ENCODE results near the gene RPUSD3. TPM values are rescaled to one million over a fixed set of nuclear protein-coding genes. Genes with fewer than 3 reads are reported as not detected.

The RPUSD3 gene
- total and polyA plus RNA-seq, 9 of the 15 experiments (the other 6 are each of a cell fraction or from before 2014, with no cell fraction given), result 13.8 to 99.0 (median 59.3) TPM

DNA sequence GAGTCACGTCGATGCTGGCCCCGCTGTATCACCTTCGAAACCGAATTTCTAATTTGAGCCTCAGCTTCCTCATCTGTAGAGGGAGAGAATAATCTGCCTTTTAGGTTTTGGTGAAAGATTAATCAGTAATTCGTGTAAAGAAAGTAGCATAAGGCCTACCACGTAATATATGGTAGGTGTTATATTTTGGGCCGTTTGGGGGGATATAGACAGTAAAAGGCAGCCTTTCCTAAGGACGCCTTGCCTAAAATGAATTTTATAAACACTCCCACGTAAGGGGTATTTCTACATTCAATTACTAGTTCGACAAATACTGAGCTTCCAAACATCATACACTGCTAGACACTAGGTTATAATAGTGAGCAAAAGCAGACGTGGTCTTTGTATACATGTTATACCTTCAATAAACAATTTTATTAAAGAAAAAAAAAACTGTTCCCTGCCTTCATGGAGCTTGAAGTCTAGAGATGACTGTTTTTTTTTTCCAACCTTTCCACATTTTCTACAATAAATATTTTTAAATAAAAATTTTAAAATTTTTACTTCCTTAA lies 47.3 kb upstream of the RPUSD3 start (continued):
- TF ChIP-seq, protein P1, sequence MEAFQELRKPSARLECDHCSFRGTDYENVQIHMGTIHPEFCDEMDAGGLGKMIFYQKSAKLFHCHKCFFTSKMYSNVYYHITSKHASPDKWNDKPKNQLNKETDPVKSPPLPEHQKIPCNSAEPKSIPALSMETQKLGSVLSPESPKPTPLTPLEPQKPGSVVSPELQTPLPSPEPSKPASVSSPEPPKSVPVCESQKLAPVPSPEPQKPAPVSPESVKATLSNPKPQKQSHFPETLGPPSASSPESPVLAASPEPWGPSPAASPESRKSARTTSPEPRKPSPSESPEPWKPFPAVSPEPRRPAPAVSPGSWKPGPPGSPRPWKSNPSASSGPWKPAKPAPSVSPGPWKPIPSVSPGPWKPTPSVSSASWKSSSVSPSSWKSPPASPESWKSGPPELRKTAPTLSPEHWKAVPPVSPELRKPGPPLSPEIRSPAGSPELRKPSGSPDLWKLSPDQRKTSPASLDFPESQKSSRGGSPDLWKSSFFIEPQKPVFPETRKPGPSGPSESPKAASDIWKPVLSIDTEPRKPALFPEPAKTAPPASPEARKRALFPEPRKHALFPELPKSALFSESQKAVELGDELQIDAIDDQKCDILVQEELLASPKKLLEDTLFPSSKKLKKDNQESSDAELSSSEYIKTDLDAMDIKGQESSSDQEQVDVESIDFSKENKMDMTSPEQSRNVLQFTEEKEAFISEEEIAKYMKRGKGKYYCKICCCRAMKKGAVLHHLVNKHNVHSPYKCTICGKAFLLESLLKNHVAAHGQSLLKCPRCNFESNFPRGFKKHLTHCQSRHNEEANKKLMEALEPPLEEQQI (IDR thresholded peaks at IDR 0.05), result no peak
- TF ChIP-seq, protein P2, sequence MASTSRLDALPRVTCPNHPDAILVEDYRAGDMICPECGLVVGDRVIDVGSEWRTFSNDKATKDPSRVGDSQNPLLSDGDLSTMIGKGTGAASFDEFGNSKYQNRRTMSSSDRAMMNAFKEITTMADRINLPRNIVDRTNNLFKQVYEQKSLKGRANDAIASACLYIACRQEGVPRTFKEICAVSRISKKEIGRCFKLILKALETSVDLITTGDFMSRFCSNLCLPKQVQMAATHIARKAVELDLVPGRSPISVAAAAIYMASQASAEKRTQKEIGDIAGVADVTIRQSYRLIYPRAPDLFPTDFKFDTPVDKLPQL (IDR thresholded peaks at IDR 0.05; ENCODE audit: extremely low read depth, insufficient read length), result no peak
- TF ChIP-seq KLF16 (IDR thresholded peaks at IDR 0.05) (no peak), ZNF347 (CRISPR knock-in tag; IDR thresholded peaks at IDR 0.05; ENCODE audit: low read depth) (no peak), JUNB (CRISPR knock-in tag; conservative IDR thresholded peaks at IDR 0.05) (no peak), POLR2B (IDR thresholded peaks at IDR 0.05; ENCODE audit: low read depth, partially characterized antibody) (no peak)
- TF ChIP-seq, protein P3, sequence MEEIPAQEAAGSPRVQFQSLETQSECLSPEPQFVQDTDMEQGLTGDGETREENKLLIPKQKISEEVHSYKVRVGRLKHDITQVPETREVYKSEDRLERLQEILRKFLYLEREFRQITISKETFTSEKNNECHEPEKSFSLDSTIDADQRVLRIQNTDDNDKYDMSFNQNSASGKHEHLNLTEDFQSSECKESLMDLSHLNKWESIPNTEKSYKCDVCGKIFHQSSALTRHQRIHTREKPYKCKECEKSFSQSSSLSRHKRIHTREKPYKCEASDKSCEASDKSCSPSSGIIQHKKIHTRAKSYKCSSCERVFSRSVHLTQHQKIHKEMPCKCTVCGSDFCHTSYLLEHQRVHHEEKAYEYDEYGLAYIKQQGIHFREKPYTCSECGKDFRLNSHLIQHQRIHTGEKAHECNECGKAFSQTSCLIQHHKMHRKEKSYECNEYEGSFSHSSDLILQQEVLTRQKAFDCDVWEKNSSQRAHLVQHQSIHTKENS (CRISPR knock-in tag; IDR thresholded peaks at IDR 0.05), result no peak
- TF ChIP-seq, protein P4, sequence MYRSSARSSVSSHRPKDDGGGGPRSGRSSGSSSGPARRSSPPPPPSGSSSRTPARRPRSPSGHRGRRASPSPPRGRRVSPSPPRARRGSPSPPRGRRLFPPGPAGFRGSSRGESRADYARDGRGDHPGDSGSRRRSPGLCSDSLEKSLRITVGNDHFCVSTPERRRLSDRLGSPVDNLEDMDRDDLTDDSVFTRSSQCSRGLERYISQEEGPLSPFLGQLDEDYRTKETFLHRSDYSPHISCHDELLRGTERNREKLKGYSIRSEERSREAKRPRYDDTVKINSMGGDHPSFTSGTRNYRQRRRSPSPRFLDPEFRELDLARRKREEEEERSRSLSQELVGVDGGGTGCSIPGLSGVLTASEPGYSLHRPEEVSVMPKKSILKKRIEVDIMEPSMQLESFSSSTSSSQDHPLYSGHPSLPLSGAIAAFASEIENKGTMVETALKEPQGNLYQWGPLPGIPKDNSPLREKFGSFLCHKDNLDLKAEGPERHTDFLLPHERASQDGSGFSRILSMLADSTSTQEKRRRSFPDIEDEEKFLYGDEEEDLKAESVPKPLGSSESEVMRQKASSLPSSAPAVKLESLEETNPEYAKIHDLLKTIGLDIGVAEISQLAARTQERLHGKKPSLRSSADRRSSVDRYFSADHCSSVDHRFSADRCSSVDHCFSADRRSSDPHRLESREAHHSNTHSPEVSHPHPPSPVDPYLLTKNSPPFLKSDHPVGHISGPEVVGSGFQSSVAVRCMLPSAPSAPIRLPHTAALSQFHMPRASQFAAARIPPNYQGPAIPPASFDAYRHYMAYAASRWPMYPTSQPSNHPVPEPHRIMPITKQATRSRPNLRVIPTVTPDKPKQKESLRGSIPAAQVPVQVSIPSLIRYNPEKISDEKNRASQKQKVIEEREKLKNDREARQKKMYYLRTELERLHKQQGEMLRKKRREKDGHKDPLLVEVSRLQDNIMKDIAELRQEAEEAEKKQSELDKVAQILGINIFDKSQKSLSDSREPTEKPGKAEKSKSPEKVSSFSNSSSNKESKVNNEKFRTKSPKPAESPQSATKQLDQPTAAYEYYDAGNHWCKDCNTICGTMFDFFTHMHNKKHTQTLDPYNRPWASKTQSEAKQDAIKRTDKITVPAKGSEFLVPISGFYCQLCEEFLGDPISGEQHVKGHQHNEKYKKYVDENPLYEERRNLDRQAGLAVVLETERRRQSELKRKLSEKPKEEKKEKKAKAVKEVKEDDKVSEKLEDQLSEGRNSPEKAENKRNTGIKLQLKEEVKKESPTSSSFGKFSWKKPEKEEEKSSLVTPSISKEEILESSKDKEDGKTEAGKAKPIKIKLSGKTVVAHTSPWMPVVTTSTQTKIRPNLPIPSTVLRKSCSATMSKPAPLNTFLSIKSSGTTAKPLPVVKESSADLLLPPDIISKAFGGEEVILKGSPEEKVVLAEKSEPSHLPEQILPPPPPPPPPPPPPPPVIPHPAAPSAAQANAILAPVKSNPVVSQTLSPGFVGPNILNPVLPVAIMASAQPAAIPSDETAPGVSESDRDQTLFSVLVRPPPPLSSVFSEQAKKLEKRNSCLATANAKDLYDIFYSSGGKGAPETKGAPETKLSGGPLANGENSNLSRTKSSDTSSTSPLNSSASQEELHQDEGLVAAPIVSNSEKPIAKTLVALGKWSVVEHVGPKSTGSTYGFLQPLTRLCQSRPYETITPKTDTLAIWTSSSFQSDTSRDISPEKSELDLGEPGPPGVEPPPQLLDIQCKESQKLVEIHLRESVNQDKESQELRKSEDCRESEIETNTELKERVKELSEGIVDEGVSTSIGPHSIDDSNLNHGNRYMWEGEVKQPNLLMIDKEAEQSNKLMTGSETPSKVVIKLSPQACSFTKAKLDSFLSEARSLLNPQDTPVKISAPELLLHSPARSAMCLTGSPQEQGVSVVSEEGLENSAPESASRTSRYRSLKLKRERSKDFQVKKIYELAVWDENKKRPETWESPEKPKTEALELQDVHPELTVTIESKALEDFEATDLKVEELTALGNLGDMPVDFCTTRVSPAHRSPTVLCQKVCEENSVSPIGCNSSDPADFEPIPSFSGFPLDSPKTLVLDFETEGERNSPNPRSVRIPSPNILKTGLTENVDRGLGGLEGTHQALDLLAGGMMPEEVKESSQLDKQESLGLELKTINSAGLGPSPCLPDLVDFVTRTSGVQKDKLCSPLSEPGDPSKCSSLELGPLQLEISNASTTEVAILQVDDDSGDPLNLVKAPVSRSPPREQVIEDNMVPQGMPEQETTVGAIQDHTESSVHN (IDR thresholded peaks at IDR 0.05; ENCODE audit: borderline replicate concordance in 1 of 2, low read depth in 1 of 2), result no peak
- TF ChIP-seq, protein P5, sequence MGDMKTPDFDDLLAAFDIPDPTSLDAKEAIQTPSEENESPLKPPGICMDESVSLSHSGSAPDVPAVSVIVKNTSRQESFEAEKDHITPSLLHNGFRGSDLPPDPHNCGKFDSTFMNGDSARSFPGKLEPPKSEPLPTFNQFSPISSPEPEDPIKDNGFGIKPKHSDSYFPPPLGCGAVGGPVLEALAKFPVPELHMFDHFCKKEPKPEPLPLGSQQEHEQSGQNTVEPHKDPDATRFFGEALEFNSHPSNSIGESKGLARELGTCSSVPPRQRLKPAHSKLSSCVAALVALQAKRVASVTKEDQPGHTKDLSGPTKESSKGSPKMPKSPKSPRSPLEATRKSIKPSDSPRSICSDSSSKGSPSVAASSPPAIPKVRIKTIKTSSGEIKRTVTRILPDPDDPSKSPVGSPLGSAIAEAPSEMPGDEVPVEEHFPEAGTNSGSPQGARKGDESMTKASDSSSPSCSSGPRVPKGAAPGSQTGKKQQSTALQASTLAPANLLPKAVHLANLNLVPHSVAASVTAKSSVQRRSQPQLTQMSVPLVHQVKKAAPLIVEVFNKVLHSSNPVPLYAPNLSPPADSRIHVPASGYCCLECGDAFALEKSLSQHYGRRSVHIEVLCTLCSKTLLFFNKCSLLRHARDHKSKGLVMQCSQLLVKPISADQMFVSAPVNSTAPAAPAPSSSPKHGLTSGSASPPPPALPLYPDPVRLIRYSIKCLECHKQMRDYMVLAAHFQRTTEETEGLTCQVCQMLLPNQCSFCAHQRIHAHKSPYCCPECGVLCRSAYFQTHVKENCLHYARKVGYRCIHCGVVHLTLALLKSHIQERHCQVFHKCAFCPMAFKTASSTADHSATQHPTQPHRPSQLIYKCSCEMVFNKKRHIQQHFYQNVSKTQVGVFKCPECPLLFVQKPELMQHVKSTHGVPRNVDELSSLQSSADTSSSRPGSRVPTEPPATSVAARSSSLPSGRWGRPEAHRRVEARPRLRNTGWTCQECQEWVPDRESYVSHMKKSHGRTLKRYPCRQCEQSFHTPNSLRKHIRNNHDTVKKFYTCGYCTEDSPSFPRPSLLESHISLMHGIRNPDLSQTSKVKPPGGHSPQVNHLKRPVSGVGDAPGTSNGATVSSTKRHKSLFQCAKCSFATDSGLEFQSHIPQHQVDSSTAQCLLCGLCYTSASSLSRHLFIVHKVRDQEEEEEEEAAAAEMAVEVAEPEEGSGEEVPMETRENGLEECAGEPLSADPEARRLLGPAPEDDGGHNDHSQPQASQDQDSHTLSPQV (IDR thresholded peaks at IDR 0.05), result 0 out of 2 replicates have a peak, but pooled peaks have one; percentile 14

All from K562 (cell line).